ENCODE measurements around the gene KRTAP4-6. TPM values are rescaled to one million over a fixed set of nuclear protein-coding genes. Genes with fewer than 3 reads are reported as not detected.
"Not testable (repeated sequence)": the region's sequence is repeated elsewhere in the genome, so short reads cannot be mapped to it uniquely, and the experiment has no call there.

Gene KRTAP4-6
- total RNA-seq, 1 donor from 2014 or later: not detected

GRCh38 chr17:41168121-41168520, 27.8 kb upstream of the KRTAP4-6 start, which contains the start of gene KRTAP4-3:
KRTAP4-3 (minus strand) TSS chr17:41168221; CDS start chr17:41168172, 49 bp downstream.
- H3K36me3 Mint-ChIP-seq (ENCODE audit: low read depth): no peaks in the 10 kb centered on the region
- H3K9me3 Mint-ChIP-seq (ENCODE audit: low read depth): no peaks in the 10 kb centered on the region
- DNase-seq (ENCODE audit: low spot score): no peak
- no peaks in the 10 kb centered on the region for H3K4me1 Mint-ChIP-seq (ENCODE audit: low read depth)
- H3K4me3 Mint-ChIP-seq (ENCODE audit: unreplicated experiment): no peak within 1 kb of the TSS
- TF ChIP-seq, protein P1, sequence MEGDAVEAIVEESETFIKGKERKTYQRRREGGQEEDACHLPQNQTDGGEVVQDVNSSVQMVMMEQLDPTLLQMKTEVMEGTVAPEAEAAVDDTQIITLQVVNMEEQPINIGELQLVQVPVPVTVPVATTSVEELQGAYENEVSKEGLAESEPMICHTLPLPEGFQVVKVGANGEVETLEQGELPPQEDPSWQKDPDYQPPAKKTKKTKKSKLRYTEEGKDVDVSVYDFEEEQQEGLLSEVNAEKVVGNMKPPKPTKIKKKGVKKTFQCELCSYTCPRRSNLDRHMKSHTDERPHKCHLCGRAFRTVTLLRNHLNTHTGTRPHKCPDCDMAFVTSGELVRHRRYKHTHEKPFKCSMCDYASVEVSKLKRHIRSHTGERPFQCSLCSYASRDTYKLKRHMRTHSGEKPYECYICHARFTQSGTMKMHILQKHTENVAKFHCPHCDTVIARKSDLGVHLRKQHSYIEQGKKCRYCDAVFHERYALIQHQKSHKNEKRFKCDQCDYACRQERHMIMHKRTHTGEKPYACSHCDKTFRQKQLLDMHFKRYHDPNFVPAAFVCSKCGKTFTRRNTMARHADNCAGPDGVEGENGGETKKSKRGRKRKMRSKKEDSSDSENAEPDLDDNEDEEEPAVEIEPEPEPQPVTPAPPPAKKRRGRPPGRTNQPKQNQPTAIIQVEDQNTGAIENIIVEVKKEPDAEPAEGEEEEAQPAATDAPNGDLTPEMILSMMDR (IDR thresholded peaks at IDR 0.05): no peak
- H3K27me3 Mint-ChIP-seq (ENCODE audit: low read depth): peaks cover 11% of the 10 kb centered on the region
- H3K27ac Mint-ChIP-seq (ENCODE audit: unreplicated experiment): no peak within 1 kb of the TSS

- TF ChIP-seq, protein P1 (IDR thresholded peaks at IDR 0.05): no peak
- no peak for DNase-seq (ENCODE audit: low spot score)
- H3K27me3 Mint-ChIP-seq (ENCODE audit: low read depth): peaks cover 13% of the 10 kb centered on the region
- no peak overlapping the region for H3K4me3 Mint-ChIP-seq (ENCODE audit: unreplicated experiment)
- no peaks in the 10 kb centered on the region for H3K4me1 Mint-ChIP-seq (ENCODE audit: low read depth)
- no peak overlapping the region for H3K27ac Mint-ChIP-seq (ENCODE audit: unreplicated experiment)
- H3K9me3 Mint-ChIP-seq (ENCODE audit: low read depth): no peaks in the 10 kb centered on the region
- no peaks in the 10 kb centered on the region for H3K36me3 Mint-ChIP-seq (ENCODE audit: low read depth)
These were observed 27.2 kb upstream of the KRTAP4-6 start for GRCh38 chr17:41167561-41167960.

GRCh38 chr17:41163828-41164227, 23.5 kb upstream of the KRTAP4-6 start:
- Mint-ChIP-seq H3K9me3 (ENCODE audit: low read depth) (no peaks in the 10 kb centered on the region), H3K27me3 (ENCODE audit: low read depth) (peaks cover 11% of the 10 kb centered on the region), H3K27ac (ENCODE audit: unreplicated experiment) (no peak overlapping the region), H3K36me3 (ENCODE audit: low read depth) (no peaks in the 10 kb centered on the region), H3K4me1 (ENCODE audit: low read depth) (no peaks in the 10 kb centered on the region), H3K4me3 (ENCODE audit: unreplicated experiment) (no peak overlapping the region)
- DNase-seq (ENCODE audit: low spot score): no peak
- TF ChIP-seq, protein P1 (IDR thresholded peaks at IDR 0.05): no peak

- Mint-ChIP-seq H3K36me3 (ENCODE audit: low read depth) (no peaks in the 10 kb centered on the region), H3K27me3 (ENCODE audit: low read depth) (peaks cover 9% of the 10 kb centered on the region)
These were observed 20.3 kb upstream of the KRTAP4-6 start, which contains the start of gene KRTAP4-4 for GRCh38 chr17:41160648-41161047. KRTAP4-4 (minus strand) TSS chr17:41160748; CDS start chr17:41160691, 57 bp downstream.

DNA sequence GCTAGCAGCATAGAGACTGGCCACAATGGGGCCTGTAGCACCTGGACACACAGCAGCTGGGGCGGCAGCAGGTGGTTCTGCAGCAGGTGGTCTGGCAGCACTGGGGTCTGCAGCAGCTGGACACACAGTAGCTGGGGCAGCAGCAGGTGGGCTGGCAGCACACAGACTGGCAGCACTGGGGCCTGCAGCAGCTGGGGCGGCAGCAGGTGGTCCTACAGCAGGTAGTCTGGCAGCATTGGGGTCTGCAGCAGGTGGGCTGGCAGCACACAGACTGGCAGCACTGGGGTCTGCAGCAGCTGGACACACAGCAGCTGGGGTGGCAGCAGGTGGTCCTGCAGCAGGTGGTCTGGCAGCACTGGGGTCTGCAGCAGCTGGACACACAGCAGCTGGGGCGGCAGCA, 19.8 kb upstream of the KRTAP4-6 start:
- DNase-seq (ENCODE audit: low spot score): peak; percentile 54
- H3K27ac Mint-ChIP-seq (ENCODE audit: unreplicated experiment); H3K27me3 Mint-ChIP-seq (ENCODE audit: low read depth); H3K4me3 Mint-ChIP-seq (ENCODE audit: unreplicated experiment); H3K36me3 Mint-ChIP-seq (ENCODE audit: low read depth); H3K9me3 Mint-ChIP-seq (ENCODE audit: low read depth); H3K4me1 Mint-ChIP-seq (ENCODE audit: low read depth): not testable (repeated sequence)

More at GRCh38 chr17:41160648-41161047, 20.3 kb upstream of the KRTAP4-6 start, which contains the start of gene KRTAP4-4:
- no peak within 1 kb of the TSS for H3K4me3 Mint-ChIP-seq (ENCODE audit: unreplicated experiment)
- DNase-seq (ENCODE audit: low spot score): no peak
- TF ChIP-seq, protein P1 (IDR thresholded peaks at IDR 0.05): no peak
- H3K4me1 Mint-ChIP-seq (ENCODE audit: low read depth): no peaks in the 10 kb centered on the region
- H3K9me3 Mint-ChIP-seq (ENCODE audit: low read depth): no peaks in the 10 kb centered on the region
- H3K27ac Mint-ChIP-seq (ENCODE audit: unreplicated experiment): no peak within 1 kb of the TSS

GRCh38 chr17:41153856-41154255, 13.5 kb upstream of the KRTAP4-6 start:
- Mint-ChIP-seq H3K4me3 (ENCODE audit: unreplicated experiment) (no peak overlapping the region), H3K27ac (ENCODE audit: unreplicated experiment) (no peak overlapping the region), H3K36me3 (ENCODE audit: low read depth) (no peaks in the 10 kb centered on the region), H3K27me3 (ENCODE audit: low read depth) (peaks cover 5% of the 10 kb centered on the region), H3K4me1 (ENCODE audit: low read depth) (no peaks in the 10 kb centered on the region), H3K9me3 (ENCODE audit: low read depth) (peaks cover 4% of the 10 kb centered on the region)
- no peak for DNase-seq (ENCODE audit: low spot score)
- TF ChIP-seq, protein P1 (IDR thresholded peaks at IDR 0.05): no peak
